Heart right ventricle (tissue), 16 donors: ENCODE measurements around the gene DUSP23. TPM values are rescaled to one million over a fixed set of nuclear protein-coding genes. Genes with fewer than 3 reads are reported as not detected.
A peak's percentile ranks its signal among the peaks of the same experiment; 100 is the strongest.

Experiments
- ATAC-seq, 8 donors: fragments of 200-7000 bp; cut with Tn5 transposase; one replicate each; pipeline ENCODE4 v1.9.1; 2020; ENCODE audit warnings: mild to moderate bottlenecking in 8 of 8, moderate library complexity in 8 of 8, moderate number of reproducible peaks in 1 of 8
- DNase-seq, 2 donors: peaks; one replicate each; pipeline ENCODE4 v3.0.0-alpha.2; 2020
- H3K27ac ChIP-seq, 10 donors: fragments of 200-600 bp; sonication (generic) in 2 of 10; one replicate each; pipeline versions ENCODE4 v1.5.0 to v1.8.0; 2020 to 2022; ENCODE audit warnings: mild to moderate bottlenecking in 3 of 10
- H3K27me3 ChIP-seq, 7 donors: fragments of 200-600 bp; one replicate each; pipeline ENCODE4 v1.8.0; 2021 to 2022; ENCODE audit warnings: mild to moderate bottlenecking in 2 of 7
- H3K36me3 ChIP-seq, 9 donors: fragments of 200-600 bp; sonication (generic) in 1 of 9; one replicate each; pipeline versions ENCODE4 v1.5.0 to v1.8.0; 2020 to 2022; ENCODE audit warnings: mild to moderate bottlenecking in 2 of 9
- H3K4me1 ChIP-seq, 9 donors: fragments of 200-600 bp; sonication (generic) in 1 of 9; one replicate each; pipeline versions ENCODE4 v1.5.0 to v1.8.0; 2020 to 2022; ENCODE audit warnings: mild to moderate bottlenecking in 4 of 9
- H3K4me3 ChIP-seq, 10 donors: fragments of 200-600 bp; sonication (generic) in 2 of 10; one replicate each; pipeline versions ENCODE4 v1.5.0 to v1.8.0; 2020 to 2022; ENCODE audit warnings: mild to moderate bottlenecking in 7 of 10, moderate library complexity in 2 of 10
- H3K9me3 ChIP-seq, 11 donors: fragments of 200-600 bp in 10 of 11; sonication (generic) in 2 of 11; one replicate each; pipeline versions ENCODE4 v1.5.0 to v1.8.0; 2013 to 2022; ENCODE audit warnings: mild to moderate bottlenecking in 2 of 11, control low read depth in 1 of 11, moderate library complexity in 1 of 11
- WGBS, 2 donors: extraction: QIAGEN DNeasy Blood & Tissue Kit; methylation state at CpG; one replicate each; pipeline ENCODE4 v1.1.7; 2013; ENCODE audit warnings: inconsistent platforms in 1 of 2; 5-methylcytosine and 5-hydroxymethylcytosine counted together
- intact Hi-C, 10 donors: fragments of 100-400 bp; cut with DNase I; formaldehyde crosslinking; loops; one replicate each; pipeline versions ENCODE4 v1.11.1 to v1.14.2; 2022
- long read RNA-seq, 3 donors: library from polyadenylated mRNA; unstranded; transcript quantifications; one replicate each; pipeline ENCODE4 v2.0.0, GENCODE V29; 2020 to 2021
- polyA plus RNA-seq, 2 donors: library from polyadenylated mRNA; stranded (reverse); fragments of 200-250 nt; gene quantifications; one replicate each; pipeline ENCODE4 v1.2.3, GENCODE V29; 2013
- total RNA-seq, 10 donors: library from RNA; stranded (reverse); fragmentation: NEBNext Ultra II Directional in 3 of 10; extraction: Animal tissue kit (Norgen Biotek cat#: 25700) in 3 of 10; gene quantifications; one replicate each; pipeline versions ENCODE4 v1.2.1 to v1.2.4, GENCODE V29; 2021 to 2023
- TF ChIP-seq, protein P1 (sequence below), 9 donors: fragments of 200-600 bp; sonication (generic) in 2 of 9; IDR thresholded peaks; one replicate each; pipeline versions ENCODE4 v1.5.0 to v1.8.0; 2021 to 2022; ENCODE audit warnings: antibody characterized with exemption in 9 of 9, mild to moderate bottlenecking in 5 of 9, moderate library complexity in 1 of 9
- donor health status: Arrhythmogenic right ventricular cardiomyopathy.
- donor health status: ischemic (EF 13 %, LVEDD 7.1; RV severe dilation, severe dysfunction).
- donor health status: healthy with polysubstance abuse.
- donor health status: DM: no; HTN: yes; CAD: no.
- donor health status: DM: no; HTN: no; CAD: no.
- donor health status: ischemic (EF 25% LVEDD 6.9; RV normal size, moderate dysfunction).
- donor health status: ischemic (EF 25% LVEDD 5.7; RV mildly dilated, moderate dysfunction).
- donor health status: healthy.
- donor health status: DM: yes; HTN: yes; CAD: no.
- donor health status: Ischemic cardiomyopathy.
- donor health status: ischemic (EF 35%, LVEDD 5.7; RV mildly dilated, moderate dysfunction).
- donor health status: nonischemic (EF 11% LVEDD 7.7; RV severe dilation, severe dysfunction).
- donor health status: DM: yes; HTN: yes; CAD: no.
- donor health status: PGD.
- donor health status: ischemic (EF 29% LVEDD 5.4; RV normal size, mild dysfunction).
- donor health status: nonischemic (EF 23%, LVEDD 6.1; RV moderate dilation, normal function).

Gene DUSP23
- total RNA-seq (10 to 100 TPM in 5 of 10 donors, 1 to 10 TPM in 5; 7.0 to 22.8 (median 10.2) TPM), polyA plus RNA-seq (10 to 100 TPM; 43.5 to 80.8 TPM)
- long read RNA-seq, donor 1, transcript DUSP23-201 (2 exons, 756 nt) = major isoform, 16 of 22 reads
- long read RNA-seq, donor 1, partial matches to known transcripts = 2 of 22 reads
- long read RNA-seq, donor 1, other reads (novel, unspliced or antisense) = 0 of 22 reads
- long read RNA-seq, donor 2, transcript DUSP23-201 (2 exons, 756 nt) = major isoform, 13 of 26 reads
- long read RNA-seq, donor 2, transcript DUSP23-202 (3 exons, 694 nt) = minor isoform, 6 of 26 reads
- long read RNA-seq, donor 2, partial matches to known transcripts = 0 of 26 reads
- long read RNA-seq, donor 2, other reads (novel, unspliced or antisense) = 7 of 26 reads
- long read RNA-seq, donor 3, partial matches to known transcripts = 0 of 2 reads
- long read RNA-seq, donor 3, other reads (novel, unspliced or antisense) = 0 of 2 reads

DNA sequence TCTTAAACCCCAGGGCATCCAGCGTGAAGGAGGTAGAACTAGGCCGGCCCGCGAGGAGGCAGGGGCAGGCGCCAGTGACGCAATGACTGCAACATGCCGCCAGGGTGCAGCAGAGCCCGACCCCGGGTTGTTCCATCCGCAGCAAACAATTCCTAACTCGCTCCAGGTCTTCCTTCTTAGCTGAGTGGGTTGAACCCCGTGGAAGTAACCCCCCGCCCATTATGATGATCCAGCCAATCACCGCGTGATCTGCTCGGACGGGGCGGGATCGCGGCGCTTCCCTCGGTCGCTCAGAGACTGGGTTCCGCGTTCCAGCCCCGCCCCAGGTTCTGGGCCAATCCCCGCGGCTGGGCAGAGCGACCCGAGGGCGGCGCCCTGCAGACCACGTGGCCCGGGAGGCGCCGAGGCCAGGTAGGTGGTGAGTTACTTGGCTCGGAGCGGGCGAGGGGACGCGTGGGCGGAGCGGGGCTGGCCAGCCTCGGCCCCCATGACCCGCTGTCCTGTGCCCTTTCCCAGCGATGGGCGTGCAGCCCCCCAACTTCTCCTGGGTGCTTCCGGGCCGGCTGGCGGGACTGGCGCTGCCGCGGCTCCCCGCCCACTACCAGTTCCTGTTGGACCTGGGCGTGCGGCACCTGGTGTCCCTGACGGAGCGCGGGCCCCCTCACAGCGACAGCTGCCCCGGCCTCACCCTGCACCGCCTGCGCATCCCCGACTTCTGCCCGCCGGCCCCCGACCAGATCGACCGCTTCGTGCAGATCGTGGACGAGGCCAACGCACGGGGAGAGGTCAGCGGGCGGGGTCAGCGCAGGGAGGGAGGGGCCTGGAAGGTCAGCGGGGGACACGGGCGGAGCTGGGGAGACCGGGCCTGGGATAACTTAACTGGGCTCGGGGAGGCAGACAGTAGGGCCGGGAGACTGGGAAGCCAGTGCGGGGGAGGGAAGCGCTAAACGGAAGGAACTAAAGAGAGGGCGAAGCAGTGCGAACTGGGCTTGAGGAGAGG is at the start of gene DUSP23:
Gene DUSP23, plus strand, starts transcription at position 380 of the 1,000 bp plus-strand sequence. Its CDS starts 139 bp downstream, at position 519.
- Histone ChIP-seq H3K4me1 (peaks cover 0 to 28% (median 11%) of the 10 kb centered on the region in 9 donors), H3K27me3 (no peaks in the 10 kb centered on the region), H3K4me3 (peak within 1 kb of the TSS; percentile 66 to 91 (median 80)), H3K9me3 (no peaks in the 10 kb centered on the region), H3K36me3 (no peaks in the 10 kb centered on the region), H3K27ac (peak within 1 kb of the TSS; percentile 16 to 92 (median 81))
- TF ChIP-seq, protein P1, sequence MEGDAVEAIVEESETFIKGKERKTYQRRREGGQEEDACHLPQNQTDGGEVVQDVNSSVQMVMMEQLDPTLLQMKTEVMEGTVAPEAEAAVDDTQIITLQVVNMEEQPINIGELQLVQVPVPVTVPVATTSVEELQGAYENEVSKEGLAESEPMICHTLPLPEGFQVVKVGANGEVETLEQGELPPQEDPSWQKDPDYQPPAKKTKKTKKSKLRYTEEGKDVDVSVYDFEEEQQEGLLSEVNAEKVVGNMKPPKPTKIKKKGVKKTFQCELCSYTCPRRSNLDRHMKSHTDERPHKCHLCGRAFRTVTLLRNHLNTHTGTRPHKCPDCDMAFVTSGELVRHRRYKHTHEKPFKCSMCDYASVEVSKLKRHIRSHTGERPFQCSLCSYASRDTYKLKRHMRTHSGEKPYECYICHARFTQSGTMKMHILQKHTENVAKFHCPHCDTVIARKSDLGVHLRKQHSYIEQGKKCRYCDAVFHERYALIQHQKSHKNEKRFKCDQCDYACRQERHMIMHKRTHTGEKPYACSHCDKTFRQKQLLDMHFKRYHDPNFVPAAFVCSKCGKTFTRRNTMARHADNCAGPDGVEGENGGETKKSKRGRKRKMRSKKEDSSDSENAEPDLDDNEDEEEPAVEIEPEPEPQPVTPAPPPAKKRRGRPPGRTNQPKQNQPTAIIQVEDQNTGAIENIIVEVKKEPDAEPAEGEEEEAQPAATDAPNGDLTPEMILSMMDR (IDR thresholded peaks at IDR 0.05) = peak; percentile 87 to 98 (median 94)
- 2 to 3% methylated on average over 81 to 88 of the region's 88 CpGs for WGBS, 2 donors
- ATAC-seq = peak; percentile 98 to 99 (median 99)
- peak; percentile 97 to 98 for DNase-seq
- intact Hi-C loops = loop anchor here in 6 of 10 donors (5.0 to 10.0 kb wide), 5 partner anchors 111 to 726 kb away; partner anchors contain the start of gene PIGM (in 3 of the 6)

DNA sequence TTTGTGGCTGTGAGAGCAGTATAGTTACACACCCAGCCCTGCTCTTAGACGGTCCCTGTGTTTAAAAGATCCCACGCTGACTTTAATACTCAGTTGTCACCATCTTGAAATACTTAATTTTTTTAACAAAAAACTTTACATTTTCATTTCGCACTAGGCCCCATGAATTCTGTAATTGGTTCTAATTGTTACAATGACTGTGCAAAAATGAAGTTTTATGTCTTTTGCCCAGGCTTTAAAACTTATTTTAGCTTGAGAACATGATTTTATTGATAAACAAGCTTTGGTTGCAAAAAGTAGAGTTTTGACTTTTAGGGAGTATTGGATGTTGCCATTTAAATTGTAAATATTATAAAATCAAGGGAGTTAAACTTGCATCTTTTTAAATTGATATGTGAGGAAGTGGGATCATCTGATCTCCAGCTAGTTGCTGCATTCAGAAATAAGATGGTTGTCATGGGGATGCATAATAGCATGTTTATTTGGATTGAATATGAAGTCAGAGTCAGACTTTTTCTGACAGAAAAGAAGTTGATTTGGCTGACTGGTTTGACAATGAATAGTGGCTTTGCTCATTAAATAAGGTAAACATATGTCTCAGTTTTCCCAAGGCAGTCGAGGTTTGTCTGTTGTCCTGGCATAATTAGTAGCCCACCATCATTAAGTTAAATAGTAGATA is 43.4 kb upstream of the DUSP23 start:
- ATAC-seq (no peak), DNase-seq (no peak)
- WGBS, 2 donors = 82 to 84% methylated on average over 4 of the region's 4 CpGs
- no peaks in the 10 kb centered on the region for H3K4me1 ChIP-seq
- intact Hi-C loops = no loop called here
- H3K27me3 ChIP-seq = no peaks in the 10 kb centered on the region
- no peaks in the 10 kb centered on the region for H3K36me3 ChIP-seq
- H3K4me3 ChIP-seq = no peak overlapping the region
- peaks cover 0 to 8% (median 0%) of the 10 kb centered on the region in 11 donors for H3K9me3 ChIP-seq
- TF ChIP-seq, protein P1 (IDR thresholded peaks at IDR 0.05) = no peak
- H3K27ac ChIP-seq = no peak overlapping the region

DNA sequence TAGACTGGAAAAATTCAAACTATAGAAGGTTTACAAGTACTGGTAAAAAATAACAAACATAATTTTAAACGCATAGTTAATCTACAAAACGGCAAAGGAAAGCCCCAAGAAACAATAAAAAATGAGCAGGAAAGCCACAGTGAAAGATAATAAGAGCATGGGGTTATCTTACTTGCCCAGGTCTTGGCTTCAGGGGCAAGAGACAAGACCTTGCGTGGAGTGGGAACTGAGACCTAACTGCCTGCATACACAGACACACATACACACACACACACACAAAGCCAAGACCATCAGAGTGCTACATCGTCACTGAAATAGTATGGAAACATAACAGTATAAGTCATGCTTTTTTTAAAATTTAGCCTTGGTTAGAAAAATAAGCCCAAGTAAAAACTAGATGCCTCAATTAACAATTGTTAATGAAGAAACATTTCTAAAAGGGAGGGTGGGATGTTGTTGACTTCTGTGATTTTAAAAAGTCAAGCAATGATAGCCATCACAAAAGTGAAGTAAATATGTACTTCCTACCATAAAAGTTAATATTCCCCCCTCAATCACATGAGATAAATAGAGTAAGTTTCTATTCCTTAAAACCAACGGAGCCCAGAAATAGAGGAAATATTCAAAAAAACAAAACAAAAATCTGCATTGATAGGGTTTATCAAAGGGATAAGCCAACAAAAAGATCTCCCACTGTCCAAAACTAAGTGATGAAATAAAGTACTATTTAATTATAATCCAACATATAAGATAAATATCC is 36.9 kb upstream of the DUSP23 start:
- TF ChIP-seq, protein P1 (IDR thresholded peaks at IDR 0.05) = no peak
- Histone ChIP-seq H3K36me3 (no peaks in the 10 kb centered on the region), H3K27ac (no peak overlapping the region), H3K4me1 (peaks cover 0 to 8% (median 0%) of the 10 kb centered on the region in 9 donors), H3K4me3 (no peak overlapping the region), H3K27me3 (no peaks in the 10 kb centered on the region), H3K9me3 (peaks cover 0 to 15% (median 0%) of the 10 kb centered on the region in 11 donors)
- 72 to 79% methylated on average over 5 of the region's 5 CpGs for WGBS, 2 donors
- DNase-seq (no peak), ATAC-seq (no peak)
- intact Hi-C loops = no loop called here
